Loucy (cell line): ENCODE data around the gene SGCA.

Source experiments
- H2AFZ ChIP-seq: fragments of 200-600 bp; sonication (generic); 2 replicates; pipeline ENCODE4 v1.6.0; 2016; ENCODE audit warnings: antibody characterized with exemption, mild to moderate bottlenecking, low read length, moderate library complexity
- H3F3A ChIP-seq: fragments of 200-600 bp; 2 replicates; pipeline ENCODE4 v1.6.0; 2016; ENCODE audit warnings: antibody characterized with exemption, low read depth, mild to moderate bottlenecking
- H3K27me3 ChIP-seq: fragments of 200-600 bp; sonication (generic); 2 replicates; pipeline ENCODE4 v1.6.1; 2014; ENCODE audit warnings: low read length, mild to moderate bottlenecking; ENCODE audit not compliant: insufficient read depth, poor library complexity, severe bottlenecking
- H3K36me3 ChIP-seq: fragments of 200-600 bp; sonication (generic); 2 replicates; pipeline ENCODE4 v1.6.1; 2016; ENCODE audit warnings: low read length; ENCODE audit not compliant: insufficient read depth
- H3K4me1 ChIP-seq: fragments of 200-600 bp; sonication (generic); 2 replicates; pipeline ENCODE4 v1.5.1; 2014; ENCODE audit warnings: low read length, mild to moderate bottlenecking; ENCODE audit not compliant: insufficient read depth, poor library complexity, severe bottlenecking
- H3K4me2 ChIP-seq: fragments of 200-600 bp; sonication (generic); 2 replicates; pipeline ENCODE4 v1.6.0; 2014; ENCODE audit warnings: antibody characterized with exemption, low read length, low read depth, mild to moderate bottlenecking; ENCODE audit not compliant: poor library complexity, severe bottlenecking
- H3K4me3 ChIP-seq: fragments of 200-600 bp; sonication (generic); 2 replicates; pipeline ENCODE4 v1.5.1; 2014; ENCODE audit warnings: low read length, mild to moderate bottlenecking, mixed read lengths; ENCODE audit not compliant: poor library complexity, severe bottlenecking
- H3K79me2 ChIP-seq: fragments of 200-600 bp; sonication (generic); 2 replicates; pipeline ENCODE4 v1.6.1; 2014; ENCODE audit warnings: low read length; ENCODE audit not compliant: insufficient read depth
- H3K9ac ChIP-seq: fragments of 200-600 bp; sonication (generic); 2 replicates; pipeline ENCODE4 v1.6.0; 2014; ENCODE audit warnings: mild to moderate bottlenecking, low read depth, low read length, moderate library complexity; ENCODE audit not compliant: poor library complexity, severe bottlenecking
- H3K9me2 ChIP-seq: fragments of 200-600 bp; sonication (generic); replicated peaks from 2 replicates; pipeline ENCODE4 v1.6.1; 2016; ENCODE audit warnings: low read depth, low read length, mixed read lengths
- H3K9me3 ChIP-seq: fragments of 200-600 bp; sonication (generic); 2 replicates; pipeline ENCODE4 v1.6.1; 2014; ENCODE audit warnings: mild to moderate bottlenecking, antibody characterized with exemption, low read length, low read depth; ENCODE audit not compliant: insufficient read depth
- H4K20me1 ChIP-seq: fragments of 200-600 bp; sonication (generic); 2 replicates; pipeline ENCODE4 v1.6.0; 2014; ENCODE audit warnings: antibody characterized with exemption, low read length, mild to moderate bottlenecking; ENCODE audit not compliant: insufficient read depth, poor library complexity, severe bottlenecking
- EZH2phosphoT487 ChIP-seq: fragments of 200-600 bp; IDR thresholded peaks from 2 replicates; pipeline ENCODE4 v1.6.1; 2018; ENCODE audit warnings: antibody characterized with exemption, mild to moderate bottlenecking, moderate library complexity, borderline replicate concordance
- TF ChIP-seq, protein P1 (sequence below): fragments of 200-600 bp; sonication (generic); conservative IDR thresholded peaks from 2 replicates; pipeline ENCODE4 v1.5.1; 2014; ENCODE audit warnings: mild to moderate bottlenecking, antibody characterized with exemption, low read length

SGCA gene

GRCh38 chr17:50128441-50129352 is 37.1 kb upstream of the SGCA start:
- Histone ChIP-seq H3K4me1 (peaks cover 23% of the 10 kb centered on the region), H3K27me3 (no peaks in the 10 kb centered on the region), H3K9ac (no peak overlapping the region), H2AFZ (no peak overlapping the region), H3K9me3 (no peaks in the 10 kb centered on the region), H3K9me2 (no peaks in the 10 kb centered on the region), H3F3A (peaks cover 4% of the 10 kb centered on the region; the same call in 1 of the 2 replicates), H3K36me3 (no peaks in the 10 kb centered on the region), H3K4me2 (peak overlapping the region; percentile 76), H4K20me1 (no peaks in the 10 kb centered on the region), H3K4me3 (peak overlapping the region; percentile 72), H3K79me2 (no peaks in the 10 kb centered on the region)
- TF ChIP-seq, protein P1, sequence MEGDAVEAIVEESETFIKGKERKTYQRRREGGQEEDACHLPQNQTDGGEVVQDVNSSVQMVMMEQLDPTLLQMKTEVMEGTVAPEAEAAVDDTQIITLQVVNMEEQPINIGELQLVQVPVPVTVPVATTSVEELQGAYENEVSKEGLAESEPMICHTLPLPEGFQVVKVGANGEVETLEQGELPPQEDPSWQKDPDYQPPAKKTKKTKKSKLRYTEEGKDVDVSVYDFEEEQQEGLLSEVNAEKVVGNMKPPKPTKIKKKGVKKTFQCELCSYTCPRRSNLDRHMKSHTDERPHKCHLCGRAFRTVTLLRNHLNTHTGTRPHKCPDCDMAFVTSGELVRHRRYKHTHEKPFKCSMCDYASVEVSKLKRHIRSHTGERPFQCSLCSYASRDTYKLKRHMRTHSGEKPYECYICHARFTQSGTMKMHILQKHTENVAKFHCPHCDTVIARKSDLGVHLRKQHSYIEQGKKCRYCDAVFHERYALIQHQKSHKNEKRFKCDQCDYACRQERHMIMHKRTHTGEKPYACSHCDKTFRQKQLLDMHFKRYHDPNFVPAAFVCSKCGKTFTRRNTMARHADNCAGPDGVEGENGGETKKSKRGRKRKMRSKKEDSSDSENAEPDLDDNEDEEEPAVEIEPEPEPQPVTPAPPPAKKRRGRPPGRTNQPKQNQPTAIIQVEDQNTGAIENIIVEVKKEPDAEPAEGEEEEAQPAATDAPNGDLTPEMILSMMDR: no peak
- TF ChIP-seq EZH2phosphoT487: no peak

- Histone ChIP-seq H3K79me2 (no peaks in the 10 kb centered on the region), H3K27me3 (no peaks in the 10 kb centered on the region), H4K20me1 (no peaks in the 10 kb centered on the region), H3K4me3 (peak overlapping the region; percentile 72), H2AFZ (0 out of 2 replicates have a peak overlapping the region, but pooled peaks have one; percentile 60), H3K9ac (peak overlapping the region; percentile 52), H3K4me1 (peaks cover 23% of the 10 kb centered on the region), H3K9me3 (no peaks in the 10 kb centered on the region), H3K36me3 (peaks cover 4% of the 10 kb centered on the region; the same call in 1 of the 2 replicates), H3F3A (peaks cover 4% of the 10 kb centered on the region; the same call in 1 of the 2 replicates), H3K4me2 (peak overlapping the region; percentile 76), H3K9me2 (no peaks in the 10 kb centered on the region)
- TF ChIP-seq, protein P1: no peak
- no peak for TF ChIP-seq EZH2phosphoT487
Observed at GRCh38 chr17:50129353-50129727, 36.5 kb upstream of the SGCA start.

DNA sequence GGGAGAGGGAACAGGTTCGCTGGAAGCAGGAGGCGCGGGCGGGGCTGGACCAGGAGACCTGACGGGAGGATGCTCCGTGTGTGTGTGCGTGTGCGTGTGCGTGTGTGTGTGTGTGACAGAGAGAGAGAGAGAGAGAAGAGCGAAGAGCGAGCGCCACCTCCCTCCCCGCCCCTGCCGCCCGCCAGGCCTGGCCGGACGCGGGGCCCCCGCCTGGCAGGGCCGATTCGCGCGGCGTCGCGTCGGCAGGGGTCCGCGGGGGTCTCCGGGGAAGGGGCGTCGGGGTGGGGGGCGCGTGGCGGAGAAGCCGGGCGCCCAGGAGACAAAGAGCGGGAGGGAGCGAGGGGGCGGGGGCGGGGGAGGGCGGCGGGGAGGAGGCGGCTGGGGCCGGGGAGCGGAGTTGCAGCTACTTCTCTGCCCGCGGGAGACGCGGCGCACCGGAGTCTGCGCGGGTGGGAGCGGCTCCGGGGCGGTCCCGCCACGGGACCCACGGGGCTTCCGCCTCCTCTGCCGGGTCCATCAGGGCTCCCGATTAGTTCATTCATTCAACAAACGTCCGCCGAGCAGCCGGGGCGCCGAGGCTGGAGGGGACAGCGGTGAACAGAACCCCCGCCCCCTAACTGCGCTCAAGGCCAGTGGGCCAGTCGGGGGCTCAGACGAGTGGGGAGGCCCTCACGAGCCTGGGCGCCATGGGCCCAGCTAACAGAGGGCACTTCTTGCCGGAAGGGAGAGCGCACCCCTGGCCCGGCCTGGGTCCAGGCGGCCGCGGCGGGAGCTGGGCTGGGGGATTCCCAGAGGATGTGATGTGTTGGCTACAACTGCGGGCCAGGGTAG is 35.9 kb upstream of the SGCA start, which contains the start of gene SAMD14:
Gene SAMD14, minus strand, starts transcription at position 433 of the 831 bp plus-strand sequence. CDS start 5,201 bp downstream, outside the sequence.
- peak within 1 kb of the TSS; percentile 76 for H3K4me2 ChIP-seq
- TF ChIP-seq, protein P1: no peak
- TF ChIP-seq EZH2phosphoT487: no peak

More for the DNA sequence above, 35.9 kb upstream of the SGCA start, which contains the start of gene SAMD14:
- Histone ChIP-seq H3K4me1 (peaks cover 20% of the 10 kb centered on the region), H2AFZ (0 out of 2 replicates have a peak within 1 kb of the TSS, but pooled peaks have one; percentile 60), H3K79me2 (no peaks in the 10 kb centered on the region), H3K27me3 (no peaks in the 10 kb centered on the region), H3K36me3 (peaks cover 9% of the 10 kb centered on the region; the same call in 1 of the 2 replicates), H3F3A (peaks cover 4% of the 10 kb centered on the region; the same call in 1 of the 2 replicates), H3K9ac (peak within 1 kb of the TSS; percentile 52), H3K9me3 (no peaks in the 10 kb centered on the region), H4K20me1 (no peaks in the 10 kb centered on the region), H3K9me2 (no peaks in the 10 kb centered on the region), H3K4me3 (peak within 1 kb of the TSS; percentile 72)
